OCI-LY3 (cell line): Measurements from ENCODE around the gene REEP1.

Source experiments
- H2AFZ ChIP-seq: fragments of 200-600, 300-600 bp; shearing (Covaris generic); 2 replicates; pipeline ENCODE4 v1.6.0; 2014; ENCODE audit warnings: antibody characterized with exemption, low read depth, low read length
- H3K27ac ChIP-seq: fragments of 200-600, 300-600 bp; sonication (generic); 2 replicates; pipeline ENCODE4 v1.5.1; 2014; ENCODE audit warnings: mild to moderate bottlenecking, low read length, moderate library complexity, mixed read lengths
- H3K27me3 ChIP-seq: fragments of 200-600, 300-600 bp; sonication (generic); 2 replicates; pipeline ENCODE4 v1.6.1; 2014; ENCODE audit warnings: low read depth, low read length, mixed read lengths
- H3K36me3 ChIP-seq: fragments of 200-600, 300-600 bp; sonication (generic); replicated peaks from 2 replicates; pipeline ENCODE3; 2014; ENCODE audit warnings: low read depth, low read length, mixed read lengths
- H3K4me1 ChIP-seq: fragments of 300-600, 200-600 bp; sonication (generic); 2 replicates; pipeline ENCODE4 v1.6.1; 2014; ENCODE audit warnings: low read length, mixed read lengths
- H3K4me2 ChIP-seq: fragments of 200-600, 300-600 bp; sonication (generic); 2 replicates; pipeline ENCODE4 v1.6.1; 2014; ENCODE audit warnings: low read length, mixed read lengths
- H3K4me3 ChIP-seq: fragments of 300-600, 200-600 bp; sonication (generic); 2 replicates; pipeline ENCODE4 v1.5.1; 2014; ENCODE audit warnings: antibody characterized with exemption, mild to moderate bottlenecking, low read length, moderate library complexity
- H3K79me2 ChIP-seq: fragments of 300-600, 200-600 bp; shearing (Covaris generic); 2 replicates; pipeline ENCODE4 v1.6.1; 2014; ENCODE audit warnings: mild to moderate bottlenecking, low read length, mixed read lengths
- H3K9ac ChIP-seq: fragments of 300-600, 200-600 bp; shearing (Covaris generic); 2 replicates; pipeline ENCODE4 v1.6.0; 2014; ENCODE audit warnings: mild to moderate bottlenecking, low read length, moderate library complexity
- H3K9me3 ChIP-seq: fragments of 200-600, 300-600 bp; shearing (Covaris generic); 2 replicates; pipeline ENCODE4 v1.6.1; 2014; ENCODE audit warnings: low read length, mixed read lengths; ENCODE audit not compliant: insufficient read depth
- H4K20me1 ChIP-seq: fragments of 200-600, 300-600 bp; sonication (generic); 2 replicates; pipeline ENCODE4 v1.6.1; 2016; ENCODE audit warnings: low read length, mixed read lengths; ENCODE audit not compliant: insufficient read depth
- EZH2phosphoT487 ChIP-seq: fragments of 200-600 bp; shearing (Covaris generic); IDR thresholded peaks from 2 replicates; pipeline ENCODE4 v1.6.1; 2018; ENCODE audit warnings: antibody characterized with exemption, mixed run types, low read depth
- TF ChIP-seq, protein P1 (sequence below): fragments of 200-600, 300-600 bp; sonication (generic); IDR thresholded peaks from 2 replicates; pipeline ENCODE4 v1.5.1; 2014; ENCODE audit warnings: antibody characterized with exemption, low read length, low read depth

REEP1 gene

DNA sequence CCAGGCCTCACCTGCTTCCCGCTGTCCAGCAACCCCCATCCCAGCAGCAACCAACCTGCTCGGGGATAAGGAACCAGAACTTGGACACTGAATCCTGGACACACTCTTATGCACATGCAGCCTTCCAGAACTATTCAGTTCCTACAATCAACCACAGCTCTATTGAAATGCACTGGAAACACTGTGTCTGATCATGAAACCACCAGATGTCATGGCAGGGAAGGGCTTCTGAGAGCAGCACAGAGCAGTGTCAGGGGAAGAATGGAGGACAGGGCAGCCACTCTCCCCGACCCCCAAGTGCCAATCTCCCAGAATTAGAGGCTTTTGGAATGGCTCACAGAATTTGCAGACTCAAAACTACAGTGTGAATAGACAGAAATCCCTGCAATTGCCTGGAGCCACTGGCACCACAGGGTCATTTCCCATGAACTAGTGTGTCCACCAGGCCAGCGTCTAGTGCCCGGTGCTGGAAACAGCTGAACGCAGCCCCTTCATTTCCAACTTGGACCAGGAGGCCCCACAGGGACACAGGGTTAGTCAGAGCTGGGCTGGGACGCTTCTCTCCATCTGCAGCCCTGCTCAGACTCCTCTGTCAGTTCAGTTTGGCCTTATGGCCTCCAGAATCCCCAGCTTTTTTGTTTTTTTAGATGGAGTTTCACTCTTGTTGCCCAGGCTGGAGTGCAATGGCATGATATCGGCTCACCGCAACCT is 112.6 kb downstream of the REEP1 start:
- TF ChIP-seq, protein P1, sequence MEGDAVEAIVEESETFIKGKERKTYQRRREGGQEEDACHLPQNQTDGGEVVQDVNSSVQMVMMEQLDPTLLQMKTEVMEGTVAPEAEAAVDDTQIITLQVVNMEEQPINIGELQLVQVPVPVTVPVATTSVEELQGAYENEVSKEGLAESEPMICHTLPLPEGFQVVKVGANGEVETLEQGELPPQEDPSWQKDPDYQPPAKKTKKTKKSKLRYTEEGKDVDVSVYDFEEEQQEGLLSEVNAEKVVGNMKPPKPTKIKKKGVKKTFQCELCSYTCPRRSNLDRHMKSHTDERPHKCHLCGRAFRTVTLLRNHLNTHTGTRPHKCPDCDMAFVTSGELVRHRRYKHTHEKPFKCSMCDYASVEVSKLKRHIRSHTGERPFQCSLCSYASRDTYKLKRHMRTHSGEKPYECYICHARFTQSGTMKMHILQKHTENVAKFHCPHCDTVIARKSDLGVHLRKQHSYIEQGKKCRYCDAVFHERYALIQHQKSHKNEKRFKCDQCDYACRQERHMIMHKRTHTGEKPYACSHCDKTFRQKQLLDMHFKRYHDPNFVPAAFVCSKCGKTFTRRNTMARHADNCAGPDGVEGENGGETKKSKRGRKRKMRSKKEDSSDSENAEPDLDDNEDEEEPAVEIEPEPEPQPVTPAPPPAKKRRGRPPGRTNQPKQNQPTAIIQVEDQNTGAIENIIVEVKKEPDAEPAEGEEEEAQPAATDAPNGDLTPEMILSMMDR: peak; percentile 42
- no peak for TF ChIP-seq EZH2phosphoT487
- no peaks in the 10 kb centered on the region for H4K20me1 ChIP-seq
- no peaks in the 10 kb centered on the region for H3K79me2 ChIP-seq
- no peak overlapping the region for H3K9ac ChIP-seq
- H3K27ac ChIP-seq: no peak overlapping the region
- no peak overlapping the region for H2AFZ ChIP-seq
- no peaks in the 10 kb centered on the region for H3K9me3 ChIP-seq
- peaks cover 3% of the 10 kb centered on the region; the same call in 1 of the 2 replicates for H3K27me3 ChIP-seq
- no peaks in the 10 kb centered on the region for H3K36me3 ChIP-seq
- H3K4me2 ChIP-seq: no peak overlapping the region
- H3K4me1 ChIP-seq: peaks cover 31% of the 10 kb centered on the region
- no peak overlapping the region for H3K4me3 ChIP-seq

DNA sequence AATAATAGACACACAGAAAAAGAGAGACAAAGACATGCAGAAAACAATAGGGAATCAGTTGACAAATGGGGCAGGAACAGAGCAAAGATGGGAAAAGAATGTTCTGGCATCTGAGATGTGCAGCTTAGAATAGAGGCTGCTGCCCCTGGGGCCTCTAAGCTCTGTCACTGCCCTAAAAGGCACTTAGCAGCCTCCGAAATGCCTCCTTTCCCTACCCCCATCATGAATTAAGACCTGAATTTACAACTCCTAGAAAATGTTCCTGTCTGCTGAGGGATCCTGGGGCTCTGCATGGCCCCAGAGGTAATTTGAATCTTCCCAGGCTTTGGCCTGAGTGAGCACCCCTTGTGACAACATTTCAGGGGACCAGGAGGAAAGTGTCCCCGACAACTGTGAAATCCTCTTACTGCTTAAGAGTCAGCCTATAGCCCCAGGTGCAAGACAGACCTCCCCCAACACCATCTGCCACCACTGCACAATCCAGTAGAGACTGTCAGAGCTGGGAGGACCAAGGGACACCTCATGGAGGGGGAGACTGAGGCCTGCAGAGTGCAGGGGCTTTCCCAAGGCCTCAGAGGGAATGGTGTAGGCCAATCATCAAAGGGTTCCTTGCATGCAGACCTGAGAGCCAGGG is 113.4 kb downstream of the REEP1 start:
- no peak for TF ChIP-seq EZH2phosphoT487
- TF ChIP-seq, protein P1: no peak
- H3K9me3 ChIP-seq: no peaks in the 10 kb centered on the region
- no peak overlapping the region for H2AFZ ChIP-seq
- H3K9ac ChIP-seq: no peak overlapping the region
- H3K79me2 ChIP-seq: no peaks in the 10 kb centered on the region
- no peak overlapping the region for H3K4me2 ChIP-seq
- H3K36me3 ChIP-seq: no peaks in the 10 kb centered on the region
- H3K27ac ChIP-seq: no peak overlapping the region
- H3K4me1 ChIP-seq: peaks cover 23% of the 10 kb centered on the region
- H3K4me3 ChIP-seq: no peak overlapping the region
- peaks cover 3% of the 10 kb centered on the region; the same call in 1 of the 2 replicates for H3K27me3 ChIP-seq
- no peaks in the 10 kb centered on the region for H4K20me1 ChIP-seq

DNA sequence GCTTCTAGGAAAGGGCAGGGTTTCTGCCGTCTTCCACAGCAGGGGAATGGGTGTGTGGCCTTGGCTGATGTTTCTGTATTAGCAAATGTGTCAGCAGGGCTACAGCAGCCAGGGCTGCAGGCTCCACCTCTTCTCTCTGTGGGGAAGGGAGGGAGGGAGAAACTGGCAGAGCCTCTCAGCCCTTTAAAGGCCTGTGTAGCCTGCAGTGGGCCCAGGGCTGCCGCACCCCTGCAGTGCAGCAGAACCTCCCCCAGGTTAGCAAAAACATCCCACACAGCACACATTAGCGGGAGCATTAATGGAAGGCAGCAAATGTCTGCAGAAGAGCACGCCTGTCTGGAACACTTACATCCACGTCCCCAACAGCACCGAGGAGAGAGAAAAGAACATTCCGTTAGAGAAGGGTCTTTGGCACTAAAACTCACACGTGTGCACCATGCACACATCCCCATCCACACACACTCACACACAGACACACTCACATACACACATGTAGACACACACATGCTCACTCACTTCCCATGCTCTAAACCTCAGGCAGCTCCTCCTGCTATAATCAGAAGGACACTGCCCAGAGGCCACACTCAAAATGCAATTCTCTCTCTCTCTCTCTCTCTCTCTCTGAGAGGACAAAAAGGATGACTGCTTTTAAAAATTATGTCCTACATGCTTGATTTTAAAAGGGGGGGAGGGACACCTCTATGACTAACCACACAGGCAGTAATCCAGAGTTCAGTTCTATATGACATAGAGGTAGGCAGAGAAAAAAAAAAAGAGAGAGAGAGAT is 114.1 kb downstream of the REEP1 start:
- no peaks in the 10 kb centered on the region for H3K36me3 ChIP-seq
- H3K9ac ChIP-seq: no peak overlapping the region
- TF ChIP-seq, protein P1: no peak
- TF ChIP-seq EZH2phosphoT487: no peak
- no peak overlapping the region for H3K27ac ChIP-seq
- H3K4me3 ChIP-seq: no peak overlapping the region
- H3K79me2 ChIP-seq: no peaks in the 10 kb centered on the region
- peaks cover 18% of the 10 kb centered on the region for H3K4me1 ChIP-seq
- H3K4me2 ChIP-seq: no peak overlapping the region
- no peak overlapping the region for H2AFZ ChIP-seq
- H3K9me3 ChIP-seq: no peaks in the 10 kb centered on the region
- H4K20me1 ChIP-seq: no peaks in the 10 kb centered on the region
- H3K27me3 ChIP-seq: peaks cover 3% of the 10 kb centered on the region; the same call in 1 of the 2 replicates
